Cardiac muscle cell (in vitro differentiated cells and primary cell): ENCODE results near the gene ASB1. TPM values are rescaled to one million over a fixed set of nuclear protein-coding genes. Genes with fewer than 3 reads are reported as not detected.

Source experiments
- DNase-seq, 2 donors: peaks; one replicate each; pipeline versions ENCODE4 v3.0.0 to v3.0.0-alpha.2; 2010 to 2017; ENCODE audit warnings: low read depth in 1 of 2, low spot score in 1 of 2
- H3K27ac ChIP-seq: fragments of 200-600 bp; sonication (generic); 2 replicates; pipeline ENCODE4 v1.5.1; 2016
- H3K27me3 ChIP-seq: fragments of 200-600 bp; sonication (generic); 2 replicates; pipeline ENCODE4 v1.6.0; 2016; ENCODE audit warnings: control low read depth
- H3K36me3 ChIP-seq: fragments of 200-600 bp; sonication (generic); 2 replicates; pipeline ENCODE4 v1.5.1; 2016; ENCODE audit warnings: control low read depth
- H3K4me1 ChIP-seq: fragments of 200-600 bp; sonication (generic); 2 replicates; pipeline ENCODE4 v1.8.1; 2017; ENCODE audit warnings: low read depth, mild to moderate bottlenecking, mixed run types
- H3K4me3 ChIP-seq: fragments of 200-600 bp; sonication (generic); 2 replicates; pipeline ENCODE4 v1.5.1; 2016; ENCODE audit warnings: mild to moderate bottlenecking
- H3K9me3 ChIP-seq: fragments of 200-600 bp; sonication (generic); 2 replicates; pipeline ENCODE4 v1.5.1; 2017; ENCODE audit warnings: low read depth, mild to moderate bottlenecking, control low read depth
- CTCF ChIP-seq: IDR thresholded peaks from 2 replicates; pipeline ENCODE4 v1.5.1; 2012; ENCODE audit warnings: low read depth, mild to moderate bottlenecking, low read length
- polyA plus RNA-seq: library from polyadenylated mRNA; unstranded; fragments of >200 nt; fragmentation: Nextera tagmentation; extraction: Ambion mirVana; gene quantifications from 2 replicates; pipeline ENCODE4 v1.2.1, GENCODE V29; 2016
- total RNA-seq: library from RNA; depleted of rRNA; stranded (reverse); fragments of >200 nt; gene quantifications from 2 replicates; pipeline ENCODE4 v1.2.3, GENCODE V29; 2016

ASB1 gene
- total and polyA plus RNA-seq, 2 experiments from 2014 or later: 16.7 TPM

GRCh38 chr2:238478216-238478615, 51.5 kb downstream of the ASB1 start:
- no peaks in the 10 kb centered on the region for H3K27me3 ChIP-seq
- no peak overlapping the region for H3K4me3 ChIP-seq
- no peaks in the 10 kb centered on the region for H3K9me3 ChIP-seq
- H3K36me3 ChIP-seq: no peaks in the 10 kb centered on the region
- DNase-seq: no peak
- no peaks in the 10 kb centered on the region for H3K4me1 ChIP-seq
- TF ChIP-seq CTCF: no peak
- no peak overlapping the region for H3K27ac ChIP-seq

GRCh38 chr2:238479847-238480246, 53.1 kb downstream of the ASB1 start:
- DNase-seq: no peak
- H3K36me3 ChIP-seq: no peaks in the 10 kb centered on the region
- no peak overlapping the region for H3K4me3 ChIP-seq
- H3K27me3 ChIP-seq: no peaks in the 10 kb centered on the region
- H3K27ac ChIP-seq: no peak overlapping the region
- H3K9me3 ChIP-seq: no peaks in the 10 kb centered on the region
- no peak for TF ChIP-seq CTCF
- no peaks in the 10 kb centered on the region for H3K4me1 ChIP-seq

- no peak for TF ChIP-seq CTCF
- Histone ChIP-seq H3K27me3 (no peaks in the 10 kb centered on the region), H3K4me1 (no peaks in the 10 kb centered on the region), H3K27ac (no peak overlapping the region), H3K4me3 (no peak overlapping the region), H3K36me3 (no peaks in the 10 kb centered on the region), H3K9me3 (no peaks in the 10 kb centered on the region)
- no peak for DNase-seq
Observed at GRCh38 chr2:238483021-238483420, 56.3 kb downstream of the ASB1 start.

GRCh38 chr2:238483656-238484055, 56.9 kb downstream of the ASB1 start:
- Histone ChIP-seq H3K9me3 (no peaks in the 10 kb centered on the region), H3K27ac (no peak overlapping the region), H3K4me1 (no peaks in the 10 kb centered on the region), H3K27me3 (no peaks in the 10 kb centered on the region), H3K36me3 (no peaks in the 10 kb centered on the region), H3K4me3 (no peak overlapping the region)
- no peak for TF ChIP-seq CTCF
- DNase-seq: no peak

GRCh38 chr2:238484522-238485452, 58.1 kb downstream of the ASB1 start:
- Histone ChIP-seq H3K27ac (no peak overlapping the region), H3K9me3 (no peaks in the 10 kb centered on the region), H3K27me3 (no peaks in the 10 kb centered on the region), H3K36me3 (no peaks in the 10 kb centered on the region), H3K4me1 (no peaks in the 10 kb centered on the region), H3K4me3 (no peak overlapping the region)
- TF ChIP-seq CTCF: no peak
- DNase-seq: no peak
